CD4-positive, alpha-beta T cell treated with Interleukin-12 subunit alpha and Interleukin-12 subunit beta, for 1 hour (primary cell): ENCODE results near the gene GPBAR1.
A peak's percentile ranks its signal among the peaks of the same experiment; 100 is the strongest.

Experiments
- DNase-seq: peaks from one replicate; pipeline ENCODE4 v3.0.0-alpha.2; 2020

GPBAR1 gene

DNA sequence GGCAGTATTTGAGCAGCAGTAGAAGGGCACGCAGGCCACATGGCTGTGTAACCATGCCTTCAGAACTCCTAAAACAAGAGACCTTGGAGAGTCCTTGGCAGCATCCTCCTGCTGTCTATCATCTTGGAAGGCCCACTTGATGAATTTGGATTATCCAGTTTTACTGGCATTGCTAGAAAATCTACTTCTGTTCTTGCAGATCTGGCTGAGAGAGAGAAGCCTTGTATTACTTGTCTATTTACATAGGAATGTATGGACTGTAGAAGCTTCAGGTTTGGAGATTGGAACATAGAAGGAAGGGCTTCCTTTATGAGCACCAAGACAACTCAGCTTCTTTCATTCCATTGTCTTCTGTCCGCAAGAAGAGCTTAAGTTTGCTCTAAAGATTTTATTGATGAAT is 16.1 kb upstream of the GPBAR1 start:
- DNase-seq: no peak

DNA sequence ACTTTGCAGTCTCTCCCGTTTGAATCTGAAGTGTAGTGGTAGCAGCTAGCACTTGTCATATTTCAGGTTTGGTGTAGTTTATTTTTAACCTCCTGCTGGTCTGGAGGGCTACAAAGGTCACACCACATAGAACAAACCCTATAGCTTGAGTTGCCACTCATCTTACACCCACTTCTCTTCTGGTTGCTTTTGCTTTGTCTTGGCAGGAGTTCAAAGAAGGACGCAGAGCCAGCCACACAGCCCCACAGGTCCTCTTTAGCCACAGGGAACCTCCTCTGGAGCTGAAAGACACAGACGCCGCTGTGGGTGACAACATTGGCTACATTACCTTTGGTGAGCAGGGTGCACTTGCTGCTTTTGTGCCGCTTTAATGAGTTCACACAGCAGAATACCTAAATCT is 15.6 kb upstream of the GPBAR1 start:
- no peak for DNase-seq

DNA sequence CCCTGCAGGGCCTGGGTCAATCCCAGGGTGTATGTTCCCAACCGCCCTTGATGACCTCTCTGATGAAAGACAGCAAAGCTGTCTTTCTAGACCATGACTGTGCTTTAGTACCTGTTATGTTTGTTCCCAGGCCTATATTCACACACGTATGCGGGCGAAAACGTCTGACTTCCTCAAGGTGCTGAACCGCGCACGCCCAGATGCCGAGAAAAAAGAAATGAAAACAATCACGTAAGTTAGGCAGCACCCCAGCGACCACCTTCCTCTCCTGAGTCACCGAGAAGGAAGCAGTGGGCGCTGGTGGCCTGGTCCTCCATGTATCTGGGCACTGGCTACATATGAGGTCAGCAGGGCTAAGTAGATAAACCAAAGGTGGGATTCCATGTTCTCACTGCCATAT is 11.1 kb upstream of the GPBAR1 start:
- no peak for DNase-seq

DNA sequence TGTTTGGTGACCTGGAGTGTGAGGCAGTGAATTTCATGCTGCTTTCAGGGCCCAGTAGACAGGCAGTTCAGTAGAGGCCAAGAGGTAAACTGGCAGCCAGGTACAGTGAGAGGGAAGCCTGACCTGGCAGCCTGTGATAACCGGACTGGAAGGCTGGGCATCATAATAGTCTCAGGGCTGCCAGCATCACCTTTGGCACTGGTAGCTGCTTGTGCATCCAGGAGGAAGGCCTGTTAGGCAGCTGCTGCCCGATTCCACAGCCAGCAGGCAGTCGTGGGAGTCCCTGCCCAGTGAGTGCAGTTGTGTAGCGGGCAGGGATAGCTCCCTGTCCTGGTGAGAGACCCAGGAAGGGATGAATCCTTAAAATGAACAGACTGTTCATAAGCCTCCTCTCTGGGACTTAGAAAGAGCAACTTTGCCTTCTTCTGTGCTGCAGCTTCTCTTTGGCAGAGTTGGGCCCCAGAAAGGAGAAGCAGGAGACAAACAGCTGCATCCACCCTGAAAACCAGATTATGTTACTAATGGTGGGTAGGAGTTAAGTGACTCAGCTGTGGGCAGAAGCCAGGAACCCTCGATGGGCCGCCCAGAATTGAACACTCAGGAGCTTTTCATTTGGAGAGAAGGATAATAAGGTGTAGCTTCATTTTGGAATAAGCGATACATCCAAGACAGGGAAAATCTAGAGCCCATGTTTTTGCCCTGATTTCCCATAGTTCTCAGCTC is 8.1 kb upstream of the GPBAR1 start:
- no peak for DNase-seq

DNA sequence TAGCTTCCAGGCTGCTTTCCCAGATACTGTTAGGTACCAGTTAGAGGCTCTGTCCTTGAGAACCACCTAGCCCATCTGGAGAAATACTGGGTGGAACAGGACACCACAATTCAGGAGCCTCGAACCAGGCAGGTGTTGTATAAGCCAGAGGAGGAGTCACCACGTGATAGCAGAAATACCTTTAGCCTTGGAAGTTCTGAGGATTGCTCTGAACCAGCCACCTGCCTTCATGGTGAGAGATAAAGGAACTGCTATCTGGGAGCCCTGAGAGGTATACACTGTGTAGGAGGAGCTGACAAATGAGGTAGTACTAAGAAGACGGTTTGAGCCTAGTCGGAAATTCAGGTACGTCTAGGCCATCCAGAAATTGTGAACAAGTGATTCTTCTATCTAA is 7.6 kb upstream of the GPBAR1 start:
- DNase-seq: no peak

DNA sequence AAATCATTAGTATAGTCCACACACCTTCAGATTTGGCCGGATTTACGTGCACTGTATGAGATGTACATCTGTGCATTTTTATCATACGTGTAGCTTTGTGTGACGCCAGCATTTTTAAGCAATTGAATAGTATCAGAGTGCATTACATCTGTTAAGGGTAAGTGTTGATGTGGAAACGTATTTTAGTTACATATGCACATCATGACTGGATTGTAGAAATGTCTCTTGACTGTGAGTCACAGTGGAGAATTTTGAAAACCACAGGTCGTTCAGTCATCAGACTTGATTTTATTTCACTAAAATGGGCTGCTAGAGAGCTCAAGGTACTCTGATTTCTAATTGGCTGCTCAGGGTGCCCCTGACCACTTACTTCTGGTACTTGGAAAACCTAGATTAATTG is 5.4 kb upstream of the GPBAR1 start:
- no peak for DNase-seq

DNA sequence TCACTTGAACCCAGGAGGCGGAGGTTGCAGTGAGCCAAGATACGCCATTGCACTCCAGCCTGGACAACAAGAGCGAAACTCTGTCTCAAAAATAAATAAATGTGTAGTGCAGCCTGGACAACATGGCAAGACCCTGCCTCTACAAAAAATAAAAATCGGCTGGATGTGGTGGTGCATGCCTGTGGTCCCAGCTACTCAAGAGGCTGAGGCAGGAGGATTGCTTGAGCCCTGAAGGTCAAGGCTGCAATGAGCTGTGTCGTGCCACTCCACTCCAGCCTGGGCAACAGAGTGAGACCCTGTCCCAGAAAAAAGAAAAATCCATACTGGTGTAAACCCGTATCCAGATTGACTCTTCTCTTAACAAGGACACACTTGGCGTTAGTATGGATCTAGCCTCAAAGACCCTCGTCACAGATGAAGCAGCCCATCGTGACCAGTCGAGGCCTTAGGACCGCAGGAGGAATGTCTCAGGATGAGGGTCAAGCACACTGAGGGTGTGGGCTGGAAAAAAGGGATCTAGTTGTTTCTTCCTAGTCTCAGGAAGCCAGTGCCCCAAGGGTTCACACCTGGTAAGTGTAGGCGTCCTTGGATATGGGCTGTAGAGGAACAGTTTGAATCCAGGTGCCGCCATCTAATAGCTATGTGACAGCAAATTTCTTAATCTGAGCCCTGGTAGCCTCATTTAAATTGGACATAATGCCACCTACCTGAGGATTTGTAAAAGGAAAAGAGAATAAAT is 4.0 kb upstream of the GPBAR1 start:
- no peak for DNase-seq

DNA sequence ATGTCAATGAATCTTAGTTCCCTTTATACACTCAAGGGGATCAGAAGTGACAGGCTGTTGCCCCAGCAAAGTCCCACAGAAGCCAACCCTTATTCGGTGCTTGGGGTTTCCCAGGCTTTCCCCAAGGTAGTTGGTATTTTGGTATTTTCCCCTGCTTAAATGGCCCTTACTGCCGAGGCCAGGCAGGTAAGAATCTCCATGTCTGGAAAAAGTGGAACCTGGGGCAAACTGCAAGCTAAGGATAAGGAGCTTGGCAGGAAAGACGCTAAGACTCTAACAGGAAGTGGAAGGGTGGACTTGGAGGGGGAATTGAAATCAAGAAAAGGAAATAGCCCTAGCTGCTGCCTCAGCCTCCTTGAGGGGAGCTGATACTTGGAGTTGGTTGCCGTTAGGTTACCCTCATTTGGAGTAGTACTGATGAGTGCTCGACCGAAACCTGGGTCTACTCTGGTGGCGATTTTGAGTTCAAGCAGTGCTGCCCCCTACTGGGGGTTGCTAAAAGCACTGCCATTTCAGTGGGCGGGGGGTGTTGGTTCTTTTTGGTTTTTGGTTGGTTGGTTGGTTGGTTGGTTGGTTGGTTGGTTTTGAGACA is 3.3 kb upstream of the GPBAR1 start:
- peak; percentile 83 for DNase-seq

DNA sequence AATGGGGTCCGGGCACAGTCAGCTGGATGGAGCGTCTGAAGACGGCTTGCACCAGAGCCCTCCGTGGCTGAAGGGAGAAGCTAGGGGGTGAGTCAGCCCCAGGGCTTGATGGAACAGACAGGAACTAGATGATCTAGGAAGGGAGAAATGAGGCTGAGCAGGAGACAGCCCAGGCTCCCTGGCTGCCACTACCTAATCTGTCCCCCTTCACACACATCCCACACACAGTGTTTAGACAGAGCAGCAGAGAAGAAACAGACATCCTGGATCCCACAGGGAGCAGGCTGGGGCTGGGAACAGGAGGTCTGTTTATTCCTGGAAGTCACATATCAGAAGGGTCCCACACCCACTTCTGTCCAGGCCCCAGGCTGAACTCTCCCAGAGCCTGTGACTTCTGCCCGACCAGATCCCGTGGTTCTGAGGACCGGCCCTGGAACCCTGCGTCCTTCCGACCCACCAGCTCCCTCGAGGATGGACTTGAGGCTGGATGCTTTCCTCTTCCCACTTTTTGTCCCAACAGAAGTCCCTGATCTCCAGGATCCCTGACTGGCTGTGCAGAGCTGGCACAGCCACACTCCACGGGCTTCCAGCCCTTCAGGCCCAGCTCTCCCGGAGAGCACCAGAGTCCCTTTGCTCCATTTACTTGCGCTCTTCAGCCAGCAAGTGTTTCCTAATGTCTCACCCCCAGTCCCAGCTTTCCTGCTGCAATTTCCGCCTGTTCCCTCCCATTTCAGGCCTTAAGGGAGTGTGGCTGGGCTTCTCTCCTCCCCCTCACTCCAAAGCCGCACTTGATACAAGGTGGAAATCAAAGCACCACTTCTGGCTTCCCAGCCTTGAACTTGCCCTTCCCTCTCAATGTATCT is 1.5 kb upstream of the GPBAR1 start:
- DNase-seq: no peak

DNA sequence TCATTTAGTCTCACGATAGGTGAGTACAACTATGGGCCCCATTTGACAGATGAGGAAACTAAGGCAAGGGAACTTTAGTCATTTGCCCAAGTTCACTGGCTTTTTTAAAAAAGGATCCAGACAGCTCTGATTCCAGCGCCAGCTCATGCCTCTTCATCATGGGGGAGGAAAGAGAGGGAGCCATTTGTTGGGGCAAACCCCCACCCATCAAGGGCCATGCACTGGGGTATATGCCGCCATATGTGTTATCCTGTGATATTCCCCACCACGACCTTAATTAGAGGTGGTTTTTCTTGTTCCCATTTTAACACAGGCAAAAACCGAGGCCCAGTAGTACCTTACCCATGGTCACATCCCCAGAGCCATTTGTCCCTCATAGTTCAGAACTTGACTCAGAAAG is 649 bp upstream of the GPBAR1 start:
- DNase-seq: no peak

DNA sequence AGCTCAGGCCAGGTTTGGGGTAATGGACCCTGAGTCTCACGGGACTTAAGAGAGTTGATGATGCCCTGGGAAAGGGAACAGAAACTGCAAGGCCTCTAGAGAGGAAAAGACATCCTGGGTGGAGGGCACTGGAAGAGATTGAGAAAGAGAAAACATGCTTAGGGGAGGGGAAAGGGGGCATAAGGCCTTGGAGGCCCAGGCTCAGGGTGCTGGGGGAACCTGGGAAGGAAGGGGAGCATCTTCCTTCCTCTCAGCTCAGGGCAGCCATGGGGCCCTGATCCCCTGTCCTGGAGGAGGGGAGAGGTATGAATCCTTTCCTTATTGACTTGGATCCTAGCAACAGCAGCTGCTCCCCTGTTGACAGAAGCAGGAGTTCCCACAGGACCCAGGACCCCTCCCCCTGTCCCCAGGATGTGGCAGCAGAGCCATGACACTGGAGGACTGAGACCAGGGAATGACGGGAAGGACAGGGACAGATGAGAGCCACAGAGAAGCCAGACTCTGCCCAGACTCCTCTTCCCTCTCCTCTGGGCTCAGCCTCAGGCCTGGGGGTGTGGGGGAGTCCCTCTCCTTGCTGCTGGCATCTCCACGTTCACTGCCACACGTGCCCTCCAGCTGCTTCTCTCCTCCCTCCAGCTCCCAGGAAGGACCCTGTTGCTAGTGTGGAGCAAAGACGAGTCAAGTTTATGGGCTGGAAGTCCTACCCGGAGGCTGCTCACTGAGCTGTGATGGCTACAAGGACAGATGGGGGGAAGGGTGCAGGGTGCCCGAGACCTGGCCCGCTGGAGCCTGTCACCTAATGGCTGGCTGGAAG is 815 bp downstream of the GPBAR1 start:
- no peak for DNase-seq

DNA sequence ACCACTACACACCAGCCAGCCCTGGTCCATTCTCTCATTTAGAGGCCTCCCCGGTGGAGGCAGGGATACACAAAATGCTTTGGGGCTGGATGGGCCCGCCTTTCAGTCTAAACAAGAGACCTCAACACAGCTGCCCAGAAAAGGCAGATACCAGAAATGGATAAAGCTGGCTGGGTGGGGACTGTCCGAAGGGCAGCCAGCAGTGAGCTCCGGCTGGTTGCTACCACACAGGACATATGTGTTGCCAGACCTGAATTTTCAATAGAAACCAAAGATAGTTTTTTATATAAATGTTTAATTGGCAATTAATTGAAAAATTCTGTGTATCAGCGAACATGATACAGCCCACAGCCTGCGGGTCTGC is 1.4 kb downstream of the GPBAR1 start:
- no peak for DNase-seq

DNA sequence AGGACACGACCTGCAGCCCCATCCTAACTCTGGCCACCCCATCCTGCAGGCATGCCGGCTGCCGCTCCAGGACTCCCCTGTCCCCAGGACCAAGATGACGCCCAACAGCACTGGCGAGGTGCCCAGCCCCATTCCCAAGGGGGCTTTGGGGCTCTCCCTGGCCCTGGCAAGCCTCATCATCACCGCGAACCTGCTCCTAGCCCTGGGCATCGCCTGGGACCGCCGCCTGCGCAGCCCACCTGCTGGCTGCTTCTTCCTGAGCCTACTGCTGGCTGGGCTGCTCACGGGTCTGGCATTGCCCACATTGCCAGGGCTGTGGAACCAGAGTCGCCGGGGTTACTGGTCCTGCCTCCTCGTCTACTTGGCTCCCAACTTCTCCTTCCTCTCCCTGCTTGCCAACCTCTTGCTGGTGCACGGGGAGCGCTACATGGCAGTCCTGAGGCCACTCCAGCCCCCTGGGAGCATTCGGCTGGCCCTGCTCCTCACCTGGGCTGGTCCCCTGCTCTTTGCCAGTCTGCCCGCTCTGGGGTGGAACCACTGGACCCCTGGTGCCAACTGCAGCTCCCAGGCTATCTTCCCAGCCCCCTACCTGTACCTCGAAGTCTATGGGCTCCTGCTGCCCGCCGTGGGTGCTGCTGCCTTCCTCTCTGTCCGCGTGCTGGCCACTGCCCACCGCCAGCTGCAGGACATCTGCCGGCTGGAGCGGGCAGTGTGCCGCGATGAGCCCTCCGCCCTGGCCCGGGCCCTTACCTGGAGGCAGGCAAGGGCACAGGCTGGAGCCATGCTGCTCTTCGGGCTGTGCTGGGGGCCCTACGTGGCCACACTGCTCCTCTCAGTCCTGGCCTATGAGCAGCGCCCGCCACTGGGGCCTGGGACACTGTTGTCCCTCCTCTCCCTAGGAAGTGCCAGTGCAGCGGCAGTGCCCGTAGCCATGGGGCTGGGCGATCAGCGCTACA is 2.1 kb downstream of the GPBAR1 start:
- no peak for DNase-seq

DNA sequence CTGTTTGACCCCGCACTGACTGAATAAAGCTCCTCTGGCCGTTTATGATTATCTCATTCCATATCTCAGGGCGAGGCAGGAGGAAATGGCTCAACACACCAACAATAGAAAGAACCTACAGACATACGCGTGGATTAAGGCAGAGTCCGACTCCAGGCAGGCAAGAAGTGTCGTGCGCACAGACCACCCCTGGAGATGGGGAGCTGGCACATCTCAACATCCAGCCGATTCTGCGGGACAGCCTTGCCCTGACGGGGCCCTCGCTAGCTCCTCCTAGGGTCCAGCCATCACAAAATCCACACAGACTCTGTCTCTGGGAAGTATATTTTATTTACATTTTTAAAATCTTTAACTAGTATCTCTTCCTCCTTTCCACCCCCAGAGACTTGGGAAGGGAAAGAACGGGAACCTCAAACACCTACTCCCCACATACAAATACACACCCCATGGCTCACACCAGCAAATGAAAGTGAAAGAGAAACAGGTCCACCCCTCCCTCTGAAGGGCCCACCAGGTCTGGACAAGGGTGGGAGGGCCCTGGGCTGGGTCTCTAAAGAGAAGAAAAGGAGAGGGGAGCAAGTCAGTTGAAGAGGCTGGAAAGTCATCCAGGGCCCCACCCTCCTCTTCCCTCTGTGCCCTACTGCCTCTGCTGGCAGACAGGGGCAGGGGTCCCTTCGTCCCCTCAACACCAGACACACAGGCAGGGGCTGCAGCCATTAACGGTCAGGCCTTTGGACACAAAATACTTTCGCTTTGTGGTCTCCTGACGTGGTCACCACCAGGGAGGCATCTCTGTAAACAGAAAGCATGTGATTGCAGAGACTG is 3.2 kb downstream of the GPBAR1 start:
- DNase-seq: no peak

DNA sequence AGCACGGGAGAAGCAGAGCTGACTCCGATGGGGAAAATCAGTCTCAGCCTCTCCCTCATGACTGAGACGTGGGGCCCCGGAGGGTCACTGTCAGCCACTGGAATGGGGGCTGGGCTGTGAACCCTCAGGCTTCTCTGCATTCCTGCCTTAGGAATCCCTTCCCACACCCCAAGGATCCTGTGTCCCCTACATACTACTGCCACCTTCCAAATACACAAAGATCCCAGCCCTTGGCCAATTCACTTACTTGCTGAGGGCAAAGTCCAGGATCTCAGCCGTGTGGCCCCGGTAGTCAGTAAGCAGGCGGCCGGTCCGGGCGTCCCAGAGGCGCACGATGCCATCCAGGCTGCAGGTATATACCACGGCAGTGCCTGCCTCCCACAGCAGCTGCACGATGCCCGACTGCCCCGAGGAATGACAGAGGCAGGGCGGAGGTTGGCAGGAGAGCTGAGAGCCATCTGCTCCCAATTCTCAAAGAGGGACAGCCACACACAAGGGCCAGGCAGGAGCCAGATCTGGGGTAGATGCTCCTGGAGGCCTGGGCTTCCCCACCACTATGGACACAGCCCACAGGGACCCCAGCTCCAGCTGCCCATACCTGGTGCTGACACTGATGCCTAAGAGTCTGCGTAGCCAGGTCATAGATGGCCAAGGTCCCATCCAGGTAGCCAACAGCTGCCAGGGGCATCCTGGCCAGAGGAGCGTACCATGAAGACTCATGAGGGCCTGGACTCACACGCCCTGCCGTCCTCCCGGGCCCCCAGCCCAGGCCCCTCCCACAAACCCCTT is 4.2 kb downstream of the GPBAR1 start:
- DNase-seq: no peak

DNA sequence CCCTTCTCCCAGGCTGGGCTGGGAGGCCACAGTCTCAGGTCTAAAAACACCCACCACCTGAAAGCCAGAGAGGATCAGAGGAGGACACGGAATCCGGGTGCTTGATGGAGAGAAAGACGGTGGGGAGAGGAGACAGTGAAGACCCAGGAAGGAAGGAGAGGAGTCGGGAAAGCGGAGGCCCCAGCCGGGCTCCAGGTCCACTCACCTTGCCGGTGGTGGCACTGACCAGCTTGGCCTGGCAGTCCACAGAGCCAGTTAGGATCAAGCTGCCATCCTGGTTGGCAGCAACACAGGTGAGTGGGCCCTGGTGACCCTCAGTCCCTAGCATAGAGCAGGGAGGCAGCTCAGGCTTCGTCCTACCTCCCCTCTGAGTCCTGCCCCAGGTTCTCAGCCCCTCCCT is 4.8 kb downstream of the GPBAR1 start:
- no peak for DNase-seq

DNA sequence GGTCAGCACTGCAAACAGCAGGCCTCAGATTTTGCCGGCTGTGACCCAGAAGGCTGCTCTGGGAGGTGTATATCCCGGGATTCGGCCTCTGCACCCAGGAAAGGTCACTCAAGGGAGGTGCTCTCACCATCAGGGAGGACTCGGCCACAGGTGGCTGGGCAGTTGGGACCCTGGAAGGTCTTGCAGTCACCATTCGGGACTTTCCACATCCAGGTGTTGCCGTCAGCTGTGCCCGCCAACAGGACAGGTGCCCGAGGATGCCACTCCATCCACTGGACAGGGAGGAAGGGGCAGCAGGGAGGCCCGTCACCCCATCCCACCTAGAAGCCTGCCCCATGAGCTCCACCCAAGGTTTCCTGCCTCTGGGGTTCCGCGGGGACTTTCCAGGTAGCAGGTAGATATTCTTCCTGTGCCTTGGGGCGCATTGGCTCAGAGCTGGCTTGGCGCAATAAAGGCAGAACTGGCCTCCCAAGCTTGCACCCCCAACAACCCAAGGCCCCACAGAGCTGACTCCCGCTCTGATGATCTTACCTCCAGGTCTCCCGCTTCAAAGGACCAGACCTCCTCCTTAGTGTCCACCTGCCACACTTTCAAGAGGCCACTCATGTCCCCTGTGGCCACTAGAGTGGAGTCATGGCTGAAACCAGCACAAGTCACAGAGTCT is 5.6 kb downstream of the GPBAR1 start:
- no peak for DNase-seq

DNA sequence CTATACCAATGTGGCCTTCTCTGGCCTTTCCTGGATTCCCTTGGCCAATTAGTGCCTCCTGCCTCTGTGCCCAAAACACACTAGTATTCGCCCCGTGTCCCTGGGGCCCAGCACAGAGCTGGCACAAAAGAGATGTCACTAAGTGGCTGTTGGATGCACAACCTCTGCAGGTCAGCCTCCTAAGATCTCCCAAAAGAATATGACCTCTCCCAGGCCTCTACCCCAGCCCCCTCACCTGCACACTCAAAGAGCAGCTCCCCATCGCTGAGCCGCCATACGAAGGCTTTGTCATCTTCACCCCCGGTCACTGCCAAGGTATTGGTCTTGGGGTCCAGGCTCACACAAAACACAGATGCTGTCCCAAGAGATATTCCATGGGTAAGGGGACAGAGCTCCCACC is 6.4 kb downstream of the GPBAR1 start:
- DNase-seq: no peak
